H9 (cell line): ENCODE results near the gene TCF4. TPM values are rescaled to one million over a fixed set of nuclear protein-coding genes. Genes with fewer than 3 reads are reported as not detected.

Experiments
- DNase-seq: peaks from one replicate; pipeline ENCODE4 v3.0.0-alpha.2; 2017
- H2AFZ ChIP-seq: one replicate; pipeline ENCODE4 v1.6.1; 2013; ENCODE audit warnings: mild to moderate bottlenecking, low read length, control low read depth, moderate library complexity
- H2AK5ac ChIP-seq: 2 replicates; pipeline ENCODE4 v1.6.1; 2013; ENCODE audit warnings: low read length, control low read depth, mixed read lengths; ENCODE audit not compliant: insufficient read length
- H2BK120ac ChIP-seq: one replicate; pipeline ENCODE4 v1.6.1; 2013; ENCODE audit warnings: low read depth, mild to moderate bottlenecking, low read length, control low read depth, inconsistent platforms; ENCODE audit not compliant: poor library complexity, severe bottlenecking
- H2BK12ac ChIP-seq: 2 replicates; pipeline ENCODE4 v1.6.1; 2013; ENCODE audit warnings: low read length, control low read depth, mixed read lengths, low read depth; ENCODE audit not compliant: insufficient read length
- H2BK15ac ChIP-seq: 2 replicates; pipeline ENCODE4 v1.6.1; 2013; ENCODE audit warnings: low read depth, low read length, control low read depth
- H2BK20ac ChIP-seq: one replicate; pipeline ENCODE4 v1.6.1; 2013; ENCODE audit warnings: low read depth, mild to moderate bottlenecking, low read length, control low read depth, inconsistent platforms; ENCODE audit not compliant: poor library complexity, severe bottlenecking
- H2BK5ac ChIP-seq: 2 replicates; pipeline ENCODE4 v1.6.1; 2013; ENCODE audit warnings: low read length, control low read depth, mixed read lengths; ENCODE audit not compliant: insufficient read length
- H3K14ac ChIP-seq: 2 replicates; pipeline ENCODE4 v1.6.1; 2013; ENCODE audit warnings: low read length, control low read depth; ENCODE audit not compliant: insufficient read depth
- H3K18ac ChIP-seq: 2 replicates; pipeline ENCODE4 v1.6.1; 2013; ENCODE audit warnings: low read depth, mild to moderate bottlenecking, mixed read lengths, low read length, control low read depth; ENCODE audit not compliant: insufficient read length
- H3K23ac ChIP-seq: 2 replicates; pipeline ENCODE4 v1.6.1; 2013; ENCODE audit warnings: low read length, control low read depth, mixed read lengths, low read depth; ENCODE audit not compliant: insufficient read length
- H3K23me2 ChIP-seq: 2 replicates; pipeline ENCODE4 v1.6.1; 2013; ENCODE audit warnings: low read depth, mild to moderate bottlenecking, mixed read lengths, low read length, control low read depth; ENCODE audit not compliant: insufficient read length, poor library complexity, severe bottlenecking
- H3K27ac ChIP-seq: 2 replicates; pipeline ENCODE4 v1.5.1; 2013; ENCODE audit warnings: low read length, control low read depth, mixed read lengths, low read depth; ENCODE audit not compliant: insufficient read length
- H3K27me3 ChIP-seq: 2 replicates; pipeline ENCODE4 v1.6.1; 2013; ENCODE audit warnings: low read length, control low read depth, inconsistent platforms; ENCODE audit not compliant: insufficient read depth
- H3K4ac ChIP-seq: 2 replicates; pipeline ENCODE4 v1.6.1; 2013; ENCODE audit warnings: low read depth, mild to moderate bottlenecking, control low read depth, inconsistent platforms, low read length, moderate library complexity
- H3K4me1 ChIP-seq: 2 replicates; pipeline ENCODE4 v1.6.1; 2013; ENCODE audit warnings: low read length, control low read depth, inconsistent platforms; ENCODE audit not compliant: insufficient read depth
- H3K4me2 ChIP-seq: 2 replicates; pipeline ENCODE4 v1.6.1; 2013; ENCODE audit warnings: low read length, control low read depth, mixed read lengths; ENCODE audit not compliant: insufficient read length, insufficient read depth
- H3K56ac ChIP-seq: 2 replicates; pipeline ENCODE4 v1.6.1; 2013; ENCODE audit warnings: low read depth, mild to moderate bottlenecking, mixed read lengths, low read length, control low read depth; ENCODE audit not compliant: insufficient read length
- H3K79me1 ChIP-seq: 2 replicates; pipeline ENCODE4 v1.6.1; 2013; ENCODE audit warnings: low read depth, mild to moderate bottlenecking, moderate library complexity, low read length, control low read depth, inconsistent platforms; ENCODE audit not compliant: insufficient read depth, poor library complexity, severe bottlenecking
- H3K79me2 ChIP-seq: 2 replicates; pipeline ENCODE4 v1.6.1; 2013; ENCODE audit warnings: low read length, control low read depth, inconsistent platforms; ENCODE audit not compliant: insufficient read depth
- H3K9ac ChIP-seq: 2 replicates; pipeline ENCODE4 v1.6.1; 2013; ENCODE audit warnings: low read length, control low read depth, mixed read lengths; ENCODE audit not compliant: insufficient read length; ENCODE audit errors: extremely low read depth
- H3K9me3 ChIP-seq: one replicate; pipeline ENCODE4 v1.6.1; 2013; ENCODE audit warnings: low read depth, low read length, inconsistent platforms; ENCODE audit not compliant: control insufficient read depth
- H3T11ph ChIP-seq: one replicate; pipeline ENCODE4 v1.6.1; 2013; ENCODE audit warnings: mild to moderate bottlenecking, low read length, control low read depth, inconsistent platforms
- H4K20me1 ChIP-seq: one replicate; pipeline ENCODE4 v1.6.1; 2013; ENCODE audit not compliant: control insufficient read depth, insufficient read length, insufficient read depth
- H4K5ac ChIP-seq: 2 replicates; pipeline ENCODE4 v1.6.1; 2013; ENCODE audit warnings: low read depth, mild to moderate bottlenecking, mixed read lengths, low read length, control low read depth; ENCODE audit not compliant: insufficient read length
- H4K8ac ChIP-seq: replicated peaks from 2 replicates; pipeline ENCODE4 v1.6.1; 2013; ENCODE audit warnings: low read length, control low read depth, mixed read lengths, low read depth; ENCODE audit not compliant: insufficient read length
- H4K91ac ChIP-seq: 2 replicates; pipeline ENCODE4 v1.6.1; 2013; ENCODE audit warnings: low read depth, mild to moderate bottlenecking, moderate library complexity, mixed read lengths, low read length, control low read depth; ENCODE audit not compliant: insufficient read length
- H3K27ac Mint-ChIP-seq, 3 experiments: 2 replicates in 2 of 3; 3 replicates in 1 of 3; pipeline ENCODE4 v1.8.0; 2020 to 2021; ENCODE audit warnings: mixed read lengths in 3 of 3, mild to moderate bottlenecking in 1 of 3, moderate library complexity in 1 of 3
- H3K27me3 Mint-ChIP-seq: 2 replicates; pipeline ENCODE4 v1.8.0; 2021; ENCODE audit warnings: low read depth, mild to moderate bottlenecking, moderate library complexity, mixed read lengths
- H3K36me3 Mint-ChIP-seq, 3 experiments: 2 replicates in 2 of 3; 3 replicates in 1 of 3; pipeline ENCODE4 v1.8.0; 2020 to 2021; ENCODE audit warnings: low read depth in 3 of 3, mixed read lengths in 3 of 3; ENCODE audit not compliant: insufficient read depth in 1 of 3
- H3K4me1 Mint-ChIP-seq, 2 experiments: 2 replicates each; pipeline ENCODE4 v1.8.0; 2020; ENCODE audit warnings: mixed read lengths in 2 of 2
- H3K4me3 Mint-ChIP-seq, 2 experiments: 2 replicates in 1 of 2; 3 replicates in 1 of 2; pipeline ENCODE4 v1.8.0; 2020 to 2021; ENCODE audit warnings: mild to moderate bottlenecking in 2 of 2, mixed read lengths in 2 of 2, moderate library complexity in 1 of 2
- H3K9me3 Mint-ChIP-seq, 2 experiments: 2 replicates in 1 of 2; 3 replicates in 1 of 2; pipeline ENCODE4 v1.8.0; 2020; ENCODE audit warnings: mild to moderate bottlenecking in 2 of 2, mixed read lengths in 2 of 2, moderate library complexity in 1 of 2
- WGBS: extraction: QIAGEN DNeasy Blood & Tissue Kit; methylation state at CpG from one replicate; pipeline ENCODE4 v1.1.7; 2013; ENCODE audit warnings: missing lambda C conversion rate, low lambda C conversion rate, mixed read lengths; ENCODE audit not compliant: insufficient read length; ENCODE audit errors: extremely low coverage; 5-methylcytosine and 5-hydroxymethylcytosine counted together
- total RNA-seq: library from RNA; stranded (reverse); gene quantifications from 2 replicates; pipeline ENCODE4 v1.2.1, GENCODE V29; 2021
- TF ChIP-seq, protein P1 (sequence below): fragments of 200-600 bp; sonication (generic); conservative IDR thresholded peaks from 3 replicates; pipeline ENCODE4 v1.8.0; 2021; ENCODE audit warnings: antibody characterized with exemption, mild to moderate bottlenecking

The TCF4 gene
- total RNA-seq, 1 experiment from 2014 or later: 99.4 TPM

DNA sequence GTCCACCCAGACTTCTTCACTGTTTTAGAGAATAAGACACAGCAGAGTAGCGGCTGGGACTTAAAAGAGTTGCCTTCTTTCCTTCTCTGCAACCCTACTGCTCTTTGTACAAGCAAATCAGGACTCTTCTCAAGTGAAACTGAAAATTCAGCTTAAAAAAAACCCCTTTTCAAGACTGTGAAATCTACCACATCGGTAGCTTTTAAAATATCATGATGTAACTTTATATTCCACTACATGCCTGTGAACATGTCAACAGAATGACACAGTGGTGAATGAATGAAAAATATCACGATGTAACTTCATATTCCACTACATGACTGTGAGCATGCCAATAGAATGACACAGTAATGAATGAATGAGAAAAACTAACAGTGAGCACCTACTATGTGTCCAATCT lies 53.4 kb downstream of the TCF4 start:
- Histone ChIP-seq H2BK20ac (no peak overlapping the region), H2AFZ (no peak overlapping the region), H4K20me1 (no peaks in the 10 kb centered on the region), H3K56ac (no peak overlapping the region), H2BK5ac (no peak overlapping the region), H3K9me3 (no peaks in the 10 kb centered on the region), H3K79me2 (peaks cover 6% of the 10 kb centered on the region; the same call in 1 of the 2 replicates), H3K79me1 (peaks cover 17% of the 10 kb centered on the region), H2BK12ac (no peak overlapping the region), H3K4me2 (no peak overlapping the region), H3K23ac (no peak overlapping the region), H3K18ac (no peak overlapping the region), H4K91ac (no peak overlapping the region), H2BK120ac (no peak overlapping the region), H4K8ac (no peak overlapping the region), H3T11ph (no peak overlapping the region), H3K23me2 (no peaks in the 10 kb centered on the region), H3K27ac (no peak overlapping the region), H3K27me3 (no peaks in the 10 kb centered on the region), H2AK5ac (no peak overlapping the region), H3K9ac (no peak overlapping the region), H3K14ac (no peak overlapping the region), H3K4me1 (peaks cover 4% of the 10 kb centered on the region; the same call in 1 of the 2 replicates), H3K4ac (no peak overlapping the region), H4K5ac (no peak overlapping the region), H2BK15ac (no peak overlapping the region)
- TF ChIP-seq, protein P1, sequence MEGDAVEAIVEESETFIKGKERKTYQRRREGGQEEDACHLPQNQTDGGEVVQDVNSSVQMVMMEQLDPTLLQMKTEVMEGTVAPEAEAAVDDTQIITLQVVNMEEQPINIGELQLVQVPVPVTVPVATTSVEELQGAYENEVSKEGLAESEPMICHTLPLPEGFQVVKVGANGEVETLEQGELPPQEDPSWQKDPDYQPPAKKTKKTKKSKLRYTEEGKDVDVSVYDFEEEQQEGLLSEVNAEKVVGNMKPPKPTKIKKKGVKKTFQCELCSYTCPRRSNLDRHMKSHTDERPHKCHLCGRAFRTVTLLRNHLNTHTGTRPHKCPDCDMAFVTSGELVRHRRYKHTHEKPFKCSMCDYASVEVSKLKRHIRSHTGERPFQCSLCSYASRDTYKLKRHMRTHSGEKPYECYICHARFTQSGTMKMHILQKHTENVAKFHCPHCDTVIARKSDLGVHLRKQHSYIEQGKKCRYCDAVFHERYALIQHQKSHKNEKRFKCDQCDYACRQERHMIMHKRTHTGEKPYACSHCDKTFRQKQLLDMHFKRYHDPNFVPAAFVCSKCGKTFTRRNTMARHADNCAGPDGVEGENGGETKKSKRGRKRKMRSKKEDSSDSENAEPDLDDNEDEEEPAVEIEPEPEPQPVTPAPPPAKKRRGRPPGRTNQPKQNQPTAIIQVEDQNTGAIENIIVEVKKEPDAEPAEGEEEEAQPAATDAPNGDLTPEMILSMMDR: no peak
- Mint-ChIP-seq H3K27ac (peak overlapping the region in 2 of 3 experiments; percentile 51 to 63; a peak in 2 of 7 replicates), H3K27me3 (no peaks in the 10 kb centered on the region), H3K4me3 (no peak overlapping the region), H3K4me1 (peaks cover 40 to 42% of the 10 kb centered on the region in 2 experiments), H3K36me3 (peaks cover 0 to 5% (median 2%) of the 10 kb centered on the region in 3 experiments; a peak in 2 of 7 replicates), H3K9me3 (no peaks in the 10 kb centered on the region)
- DNase-seq: no peak
- WGBS: no CpG with 5 or more reads among the region's 3 CpGs
